Breast epithelium (tissue), 3 donors: ENCODE data around the gene CCSAP.
"Not testable (repeated sequence)": the region's sequence is repeated elsewhere in the genome, so short reads cannot be mapped to it uniquely, and the experiment has no call there.

ENCODE experiments used
- CTCF ChIP-seq, 3 donors: fragments of 450-650 bp; IDR thresholded peaks; one replicate each; pipeline ENCODE4 v1.5.1; 2016 to 2017; ENCODE audit warnings: antibody characterized with exemption in 3 of 3, mild to moderate bottlenecking in 3 of 3, moderate library complexity in 3 of 3
- POLR2A ChIP-seq: fragments of 450-650 bp; IDR thresholded peaks from one replicate; pipeline ENCODE4 v1.6.1; 2016; ENCODE audit warnings: antibody characterized with exemption, mild to moderate bottlenecking, moderate library complexity
- POLR2AphosphoS5 ChIP-seq, 3 donors: sonication (generic); formaldehyde crosslinking; IDR thresholded peaks; one replicate each; pipeline ENCODE4 v1.6.1; 2017; ENCODE audit warnings: antibody characterized with exemption in 3 of 3

GRCh38 chr1:229327765-229328164 is 15.1 kb downstream of the CCSAP start:
- not testable (repeated sequence) for TF ChIP-seq CTCF (IDR thresholded peaks at IDR 0.05); POLR2A; POLR2AphosphoS5 (IDR thresholded peaks at IDR 0.05)
